K562 (cell line): Measurements from ENCODE around the gene RARA.

Source experiments
- BHLHE40 ChIP-seq: IDR thresholded peaks from 2 replicates; pipeline ENCODE4 v1.6.1; 2011; ENCODE audit warnings: low read length, improper control_type of control experiment
- CTCF ChIP-seq, 3 experiments: IDR thresholded peaks in 2 of 3; conservative IDR thresholded peaks in 1 of 3; 2 replicates each; pipeline ENCODE4 v1.5.1; 2011 to 2012; ENCODE audit warnings: low read length in 3 of 3, mild to moderate bottlenecking in 3 of 3, control low read depth in 2 of 3, improper control_type of control experiment in 1 of 3, inconsistent platforms in 1 of 3, low read depth in 1 of 3, mixed read lengths in 1 of 3, moderate library complexity in 1 of 3; ENCODE audit not compliant: insufficient read depth in 2 of 3
- DPF2 ChIP-seq: fragments of 450-650 bp; IDR thresholded peaks from 2 replicates; pipeline ENCODE4 v1.6.1; 2016
- ELF4 ChIP-seq: fragments of 450-650 bp; formaldehyde crosslinking; IDR thresholded peaks from 2 replicates; pipeline ENCODE4 v1.4.0; 2022; ENCODE audit warnings: missing genetic modification characterization
- HDAC2 ChIP-seq: fragments of 450-650 bp; IDR thresholded peaks from 2 replicates; pipeline ENCODE4 v1.6.1; 2016; ENCODE audit warnings: mild to moderate bottlenecking
- HMG20A ChIP-seq: fragments of 450-650 bp; formaldehyde crosslinking; conservative IDR thresholded peaks from 2 replicates; pipeline ENCODE4 v1.4.0; 2020; ENCODE audit warnings: mild to moderate bottlenecking, mixed read lengths
- MAZ ChIP-seq, 2 experiments: fragments of 450-650 bp in 1 of 2; sonication (generic) in 1 of 2; formaldehyde crosslinking; IDR thresholded peaks in 1 of 2; conservative IDR thresholded peaks in 1 of 2; 2 replicates each; pipeline versions ENCODE4 v1.4.0 to v1.5.0; 2020; ENCODE audit warnings: mild to moderate bottlenecking in 1 of 2, missing genetic modification reagents in 1 of 2
- NBN ChIP-seq: fragments of 450-650 bp; IDR thresholded peaks from 2 replicates; pipeline ENCODE4 v1.6.1; 2016; ENCODE audit warnings: low read depth, mild to moderate bottlenecking
- NELFE ChIP-seq: IDR thresholded peaks from 2 replicates; pipeline ENCODE4 v1.6.1; 2011; ENCODE audit warnings: mild to moderate bottlenecking; ENCODE audit not compliant: insufficient read depth, insufficient read length
- NR3C1 ChIP-seq: sonication (generic); formaldehyde crosslinking; IDR thresholded peaks from 2 replicates; pipeline ENCODE4 v1.8.1; 2022; ENCODE audit warnings: missing genetic modification reagents
- RAD51 ChIP-seq: fragments of 450-650 bp; IDR thresholded peaks from 2 replicates; pipeline ENCODE4 v1.7.1; 2016; ENCODE audit warnings: low read depth, mild to moderate bottlenecking, borderline replicate concordance
- SIN3A ChIP-seq, 2 experiments: fragments of 150-350 bp in 1 of 2; IDR thresholded peaks; 2 replicates each; pipeline ENCODE4 v1.6.1; 2011 to 2016; ENCODE audit warnings: borderline replicate concordance in 2 of 2, low read depth in 2 of 2, low read length in 2 of 2, mild to moderate bottlenecking in 2 of 2, moderate library complexity in 2 of 2; ENCODE audit not compliant: control insufficient read depth in 1 of 2
- ZFX ChIP-seq: sonication (generic); formaldehyde crosslinking; IDR thresholded peaks from 2 replicates; pipeline ENCODE4 v1.8.0; 2022; ENCODE audit warnings: mild to moderate bottlenecking, missing genetic modification reagents, moderate library complexity
- ZNF232 ChIP-seq: sonication (generic); formaldehyde crosslinking; IDR thresholded peaks from 2 replicates; pipeline ENCODE4 v1.8.0; 2022; ENCODE audit warnings: mild to moderate bottlenecking, missing genetic modification reagents

- TF ChIP-seq NR3C1 (CRISPR knock-in tag) (no peak), ZFX (CRISPR knock-in tag) (no peak), CTCF (IDR thresholded peaks at IDR 0.05 in 2 of 3, conservative IDR thresholded peaks at IDR 0.05 in 1 of 3; ENCODE audit: insufficient read depth in 2 of 3, low read depth in 1 of 3, low read length in 3 of 3) (no peak), NELFE (no peak), SIN3A (IDR thresholded peaks at IDR 0.05; ENCODE audit: borderline replicate concordance in 2 of 2, control insufficient read depth in 1 of 2, low read depth in 2 of 2, low read length in 2 of 2) (no peak), MAZ (CRISPR knock-in tag; conservative IDR thresholded peaks at IDR 0.05 in 1 of 2, IDR thresholded peaks at IDR 0.05 in 1 of 2) (no peak), ZNF232 (CRISPR knock-in tag) (no peak), DPF2 (peak; percentile 48; the same call in 1 of the 2 replicates), HDAC2 (no peak), HMG20A (no peak), NBN (no peak), BHLHE40 (no peak), ELF4 (CRISPR knock-in tag) (no peak), RAD51 (no peak)
Observed at GRCh38 chr17:40352779-40353394, 43.9 kb downstream of the RARA start.
